ENCODE measurements around the gene FAM228B. TPM values are rescaled to one million over a fixed set of nuclear protein-coding genes. Genes with fewer than 3 reads are reported as not detected.
"Not testable (repeated sequence)": the region's sequence is repeated elsewhere in the genome, so short reads cannot be mapped to it uniquely, and the experiment has no call there.

Gene FAM228B
- total RNA-seq, 2 donors from 2014 or later: 7.4 to 10.1 TPM

DNA sequence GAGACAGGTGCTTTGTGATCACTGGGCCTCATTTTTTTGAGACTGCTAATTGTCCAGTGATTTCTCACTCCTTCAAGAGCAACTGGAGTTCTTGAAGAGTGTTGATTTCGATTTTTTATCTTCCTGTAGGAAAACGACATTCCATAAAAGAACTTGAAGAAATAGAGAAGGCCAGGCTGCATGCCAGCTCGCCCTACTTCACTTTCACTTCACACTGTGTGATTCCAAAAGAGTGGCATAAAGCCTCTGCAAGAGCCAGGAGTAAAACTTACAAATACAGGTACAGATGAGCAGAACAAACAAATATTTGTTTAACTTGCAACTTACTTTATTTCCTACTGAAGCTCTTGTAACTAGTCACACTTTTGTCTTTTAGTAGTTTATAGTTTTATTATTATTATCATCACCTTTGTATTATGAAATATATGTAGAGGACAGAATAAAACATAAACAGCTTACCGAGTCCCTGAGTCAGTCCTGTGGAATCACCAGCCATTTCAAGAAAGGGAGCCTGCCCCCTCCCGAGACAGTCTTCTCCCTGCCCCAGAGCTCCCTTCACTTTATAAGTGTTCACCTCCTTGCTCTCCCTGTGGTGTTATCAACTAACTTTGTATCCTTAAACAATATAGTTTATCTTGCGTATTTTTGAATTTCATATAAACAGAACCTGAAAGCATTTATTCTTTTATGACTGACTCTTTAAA, 60.2 kb downstream of the FAM228B start:
- ATAC-seq (no peak), DNase-seq (no peak)
- intact Hi-C loops (cut with DNase I, micrococcal nuclease): no loop called here

DNA sequence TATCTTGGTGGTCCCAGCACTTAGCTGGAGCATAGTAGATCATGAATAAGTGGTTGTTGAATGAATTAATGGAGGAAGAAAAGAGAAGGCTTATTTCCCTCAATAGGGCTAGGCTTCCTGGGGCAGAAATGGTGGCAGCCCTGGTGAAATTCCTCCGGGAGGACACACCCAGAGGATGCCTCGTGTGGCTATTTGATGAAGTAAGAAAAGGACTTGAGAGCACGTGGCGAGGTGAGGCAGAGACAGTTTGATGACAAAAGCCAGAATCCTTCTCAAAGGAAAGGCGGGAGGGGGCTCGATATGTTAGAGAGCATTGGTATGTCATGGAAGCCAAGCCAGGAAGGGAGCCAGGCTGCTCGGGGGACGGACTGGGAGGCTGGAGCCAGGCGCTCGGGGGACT, 66.3 kb downstream of the FAM228B start:
- DNase-seq: no peak
- intact Hi-C loops (cut with DNase I, micrococcal nuclease): no loop called here
- no peak for ATAC-seq

DNA sequence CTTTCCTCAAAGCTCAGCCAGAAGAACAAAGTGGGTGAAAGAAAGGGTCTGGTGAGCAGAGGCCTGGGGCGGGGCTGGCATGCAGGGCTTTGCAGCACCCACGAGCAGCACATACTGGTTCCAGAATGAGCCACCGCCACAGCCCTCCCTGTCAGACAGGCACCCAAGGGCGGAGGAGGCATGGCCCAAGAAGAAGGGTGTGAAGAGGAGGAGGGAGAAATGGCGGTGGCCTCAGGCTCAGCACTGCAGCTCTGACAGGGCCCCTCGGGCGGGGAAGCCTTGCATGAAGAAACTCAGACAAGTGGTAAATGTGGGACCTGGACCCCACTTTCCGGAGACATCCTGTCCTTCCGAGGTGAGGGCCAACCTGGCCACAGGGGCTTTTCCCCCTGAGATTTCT, 67.2 kb downstream of the FAM228B start:
- intact Hi-C loops (cut with DNase I, micrococcal nuclease): no loop called here
- DNase-seq (no peak), ATAC-seq (no peak)

DNA sequence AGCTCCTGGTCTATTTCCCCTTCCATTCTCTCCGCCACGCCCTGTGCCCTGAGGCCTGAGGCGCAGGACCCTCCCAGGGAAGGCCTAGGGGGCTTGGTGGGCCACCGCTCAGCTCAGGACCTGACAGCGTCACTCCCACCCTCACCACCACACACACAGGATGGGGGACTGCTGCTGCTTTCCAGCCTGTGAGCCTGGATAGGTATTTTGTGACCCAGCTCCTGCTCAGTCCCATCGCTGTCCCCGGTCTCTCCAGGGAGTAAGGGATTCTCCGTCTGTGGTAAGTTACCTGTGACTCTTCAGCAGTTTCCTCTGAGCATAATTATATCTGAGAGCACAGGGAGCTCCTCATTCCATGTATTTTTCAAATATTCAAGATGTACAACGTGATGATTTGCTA, 67.9 kb downstream of the FAM228B start:
- intact Hi-C loops (cut with DNase I, micrococcal nuclease): no loop called here
- ATAC-seq (no peak), DNase-seq (no peak)

DNA sequence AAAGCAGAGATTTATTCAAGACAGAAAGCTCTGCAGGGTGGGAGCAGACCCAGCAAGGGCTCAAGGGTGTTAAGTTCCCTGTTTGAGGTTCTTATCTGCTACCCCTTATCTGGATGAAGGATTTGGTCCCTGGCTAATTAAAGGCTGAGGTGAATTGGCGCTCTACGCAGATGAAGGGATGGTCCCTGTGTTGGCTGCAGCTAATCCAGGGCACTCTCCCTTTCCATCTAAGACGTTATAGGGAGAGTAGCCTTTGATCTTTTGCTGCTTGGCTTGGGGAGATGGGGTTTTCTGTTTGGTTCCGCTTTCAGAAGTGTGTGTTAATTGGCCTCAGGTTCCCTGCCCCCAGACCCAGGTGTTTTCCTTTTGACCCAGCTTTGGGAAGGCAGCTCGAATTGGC, 68.6 kb downstream of the FAM228B start:
- DNase-seq (no peak), ATAC-seq (no peak)
- intact Hi-C loops (cut with DNase I, micrococcal nuclease): no loop called here

DNA sequence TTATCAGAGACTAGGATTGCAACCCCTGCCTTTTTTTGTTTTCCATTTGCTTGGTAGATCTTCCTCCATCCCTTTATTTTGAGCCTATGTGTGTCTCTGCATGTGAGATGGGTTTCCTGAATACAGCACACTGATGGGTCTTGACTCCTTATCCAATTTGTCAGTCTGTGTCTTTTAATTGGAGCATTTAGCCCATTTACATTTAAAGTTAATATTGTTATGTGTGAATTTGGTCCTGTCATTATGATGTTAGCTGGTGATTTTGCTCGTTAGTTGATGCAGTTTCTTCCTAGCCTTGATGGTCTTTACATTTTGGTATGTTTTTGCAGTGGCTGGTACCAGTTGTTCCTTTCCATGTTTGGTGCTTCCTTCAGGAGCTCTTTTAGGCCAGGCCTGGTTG, 73.9 kb downstream of the FAM228B start:
- DNase-seq; intact Hi-C loops (cut with DNase I, micrococcal nuclease); ATAC-seq: not testable (repeated sequence)

DNA sequence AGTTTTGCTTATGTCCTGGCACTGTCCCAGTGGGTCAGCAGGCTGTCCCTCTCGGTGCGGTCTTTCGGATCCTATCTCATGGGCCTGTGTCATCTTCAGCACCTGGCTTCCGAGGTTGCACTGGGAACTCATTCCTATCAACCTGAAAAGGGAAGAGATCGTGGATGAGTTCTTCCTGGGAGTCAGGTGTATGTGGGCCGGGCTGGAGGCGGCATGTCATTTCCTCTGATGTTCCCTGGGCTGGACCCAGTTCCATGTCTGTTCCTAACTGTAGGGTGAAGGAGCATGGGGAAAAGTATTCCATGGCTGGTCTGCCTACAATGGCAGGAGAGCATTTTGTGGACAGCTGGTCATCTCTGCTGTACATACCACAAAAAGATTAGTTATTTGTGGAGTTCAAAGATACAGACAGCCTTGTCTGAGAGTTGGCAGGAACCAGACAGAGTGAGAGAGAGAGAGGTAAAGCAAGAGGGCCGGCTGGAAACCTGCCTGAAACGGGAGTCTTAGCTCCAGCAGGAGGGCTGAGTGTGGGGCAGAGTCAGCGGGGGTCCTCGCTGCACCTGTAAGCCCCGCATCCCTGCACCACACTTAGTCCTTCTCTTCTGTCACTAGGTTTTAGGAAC, 76.8 kb downstream of the FAM228B start:
- DNase-seq: no peak
- intact Hi-C loops (cut with DNase I, micrococcal nuclease): no loop called here
- no peak for ATAC-seq

DNA sequence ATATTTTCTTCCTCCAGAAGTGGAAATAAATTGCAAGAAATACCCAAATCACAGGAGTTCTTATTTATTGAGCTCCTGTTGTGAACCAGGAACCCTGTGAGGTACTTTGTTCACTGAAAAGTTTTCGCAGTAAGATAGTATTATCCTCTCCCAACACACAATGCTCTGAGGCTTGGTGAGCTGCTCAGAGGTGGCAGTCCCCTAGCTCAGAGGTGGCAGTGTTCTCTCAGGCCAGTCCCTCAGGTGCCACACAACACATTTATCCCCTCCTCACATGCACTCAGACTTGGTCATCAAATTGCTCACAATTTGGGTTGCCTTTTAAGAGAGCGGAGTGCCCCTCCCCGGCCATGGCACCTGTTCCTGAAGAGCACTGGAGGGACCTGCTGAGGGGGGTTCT, 77.5 kb downstream of the FAM228B start:
- no peak for ATAC-seq

DNA sequence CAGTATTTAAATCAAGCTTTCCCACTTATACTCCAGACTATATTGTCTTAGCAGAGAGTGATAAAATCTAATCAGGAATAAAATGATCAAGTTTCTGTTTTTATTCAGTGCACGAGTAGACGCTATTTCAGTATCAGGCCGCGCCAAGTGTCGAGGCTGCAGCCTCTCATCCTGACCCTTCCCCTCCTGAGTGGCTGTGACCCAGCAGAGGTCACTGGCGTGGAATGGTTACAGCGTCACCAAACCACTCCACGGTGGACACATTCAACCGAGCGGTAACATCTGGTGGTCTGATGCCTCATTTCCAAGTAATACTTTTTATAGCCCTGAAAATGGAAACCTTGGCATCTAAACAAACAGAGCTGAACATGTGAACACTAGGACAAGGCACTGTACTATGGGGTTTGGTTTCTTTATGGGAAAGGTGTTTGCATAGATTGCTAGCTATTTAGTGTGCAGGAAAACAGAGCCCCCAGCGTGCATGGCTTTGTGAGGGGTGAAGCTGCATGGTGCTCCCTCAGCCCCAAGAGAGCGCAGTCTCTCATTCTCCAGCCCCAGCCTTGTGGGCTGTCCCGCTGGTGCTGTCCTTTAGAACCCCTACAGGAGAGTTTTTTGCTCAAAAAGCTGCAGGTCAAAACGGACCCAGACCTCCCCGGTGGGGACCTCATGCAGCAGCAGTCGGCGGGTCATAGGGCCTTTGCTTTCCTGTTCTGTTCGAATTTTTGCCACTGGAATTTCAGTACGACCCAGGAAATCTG, 79.9 kb downstream of the FAM228B start:
- intact Hi-C loops (cut with DNase I, micrococcal nuclease): no loop called here

More for the DNA sequence above, 77.5 kb downstream of the FAM228B start:
- intact Hi-C loops (cut with DNase I, micrococcal nuclease): no loop called here
- no peak for DNase-seq

DNA sequence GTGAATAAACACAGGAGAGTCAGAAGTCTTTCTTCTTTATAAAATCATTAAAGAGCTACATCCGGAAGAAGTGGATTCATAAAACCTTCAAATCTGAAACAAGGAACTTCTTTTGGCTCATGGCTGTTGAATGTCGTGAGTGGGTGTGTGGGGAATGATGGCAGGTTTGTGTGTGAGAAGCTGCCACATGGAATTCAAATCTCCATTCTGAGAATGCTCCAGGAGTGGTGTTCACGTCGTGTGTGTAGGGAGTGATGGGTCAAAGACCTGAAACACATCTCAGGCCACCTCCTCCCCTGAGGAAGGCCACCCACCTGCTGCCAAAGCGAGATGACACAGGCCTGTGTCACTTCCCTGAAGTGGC, 80.5 kb downstream of the FAM228B start:
- ATAC-seq (no peak), DNase-seq (no peak)
- intact Hi-C loops (cut with DNase I, micrococcal nuclease): no loop called here

More for the DNA sequence above, 79.9 kb downstream of the FAM228B start:
- no peak for DNase-seq
- no peak for ATAC-seq

DNA sequence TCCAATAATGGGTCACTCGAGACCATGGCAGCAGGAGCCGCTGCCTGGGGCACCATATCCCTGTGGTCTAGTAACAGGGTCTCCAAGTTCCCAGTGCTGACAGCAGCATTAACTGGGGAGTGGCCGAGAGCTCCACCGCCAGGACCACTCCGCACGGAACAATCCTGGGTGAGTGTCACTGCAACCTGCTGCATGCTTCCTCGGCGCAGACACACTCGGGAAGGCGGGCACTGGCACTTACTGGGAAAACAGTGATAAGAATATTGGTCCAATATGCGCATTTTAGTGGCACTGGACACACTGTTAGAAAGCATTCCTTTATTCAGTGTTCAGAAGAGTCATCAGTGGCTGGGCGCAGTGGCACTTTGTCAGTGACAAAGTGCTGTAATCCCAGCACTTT, 81.2 kb downstream of the FAM228B start:
- intact Hi-C loops (cut with DNase I, micrococcal nuclease): no loop called here
- ATAC-seq (no peak), DNase-seq (no peak)

DNA sequence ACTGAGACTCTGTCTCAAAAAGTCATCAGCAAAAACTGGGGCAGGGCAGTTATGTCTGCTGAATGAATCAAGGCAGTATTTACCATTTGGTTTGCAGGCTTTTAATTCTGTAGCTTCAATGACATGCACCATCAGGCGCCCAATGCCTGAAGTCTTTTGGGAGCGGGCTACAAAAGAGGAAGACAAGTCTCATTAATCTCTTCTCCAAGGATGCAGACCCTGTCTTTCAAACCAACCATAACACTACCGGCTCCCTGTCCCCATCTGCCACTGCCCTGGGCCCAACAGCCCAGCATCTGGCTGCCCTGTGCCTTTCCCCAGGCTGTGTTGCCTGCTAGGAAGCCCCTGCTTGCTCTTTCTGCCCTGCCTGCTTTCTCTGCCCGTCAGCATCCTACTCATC, 81.9 kb downstream of the FAM228B start:
- ATAC-seq (no peak), DNase-seq (no peak)
- intact Hi-C loops (cut with DNase I, micrococcal nuclease): no loop called here

DNA sequence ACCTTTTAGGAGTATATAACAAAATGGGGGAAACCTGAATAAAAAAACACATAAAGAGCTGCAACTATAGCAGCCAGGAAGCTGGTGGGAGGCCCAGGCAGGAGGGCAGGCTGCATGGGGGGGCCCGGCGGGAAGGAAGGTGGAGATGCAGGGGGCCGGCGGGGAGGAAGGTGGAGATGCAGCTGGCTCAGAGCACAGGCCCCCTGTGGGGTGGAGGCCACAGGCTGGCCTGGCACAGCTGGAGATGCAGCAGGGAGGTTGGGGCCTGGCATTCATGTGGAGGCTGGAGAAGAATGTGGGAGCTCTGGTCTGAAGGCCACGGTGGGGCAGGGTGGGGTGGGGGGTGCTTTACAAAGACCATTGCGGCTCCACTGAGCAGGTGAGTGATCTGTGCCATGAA, 83.0 kb downstream of the FAM228B start:
- no peak for ATAC-seq
- DNase-seq: no peak
- intact Hi-C loops (cut with DNase I, micrococcal nuclease): no loop called here

DNA sequence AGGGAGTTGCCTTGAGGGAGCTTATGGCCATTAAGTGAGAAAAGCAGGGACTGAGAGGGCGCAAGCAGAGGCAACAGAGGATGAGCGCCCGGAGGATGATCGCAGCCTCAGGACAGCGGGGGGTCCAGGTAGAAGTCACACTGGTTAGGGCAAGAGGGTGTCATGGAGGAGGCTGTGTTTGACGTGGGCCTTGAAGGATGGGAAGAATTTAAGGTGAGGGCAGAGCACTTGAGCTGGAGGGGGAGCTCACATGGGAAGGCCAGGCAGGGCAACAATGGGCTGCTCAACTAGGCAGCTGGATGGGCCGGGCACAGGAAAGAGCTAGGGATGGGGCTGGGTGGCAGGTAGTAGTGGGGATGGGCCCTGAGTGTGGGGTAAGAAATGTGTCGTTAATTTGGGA, 83.4 kb downstream of the FAM228B start:
- intact Hi-C loops (cut with DNase I, micrococcal nuclease): no loop called here
- ATAC-seq (no peak), DNase-seq (no peak)

DNA sequence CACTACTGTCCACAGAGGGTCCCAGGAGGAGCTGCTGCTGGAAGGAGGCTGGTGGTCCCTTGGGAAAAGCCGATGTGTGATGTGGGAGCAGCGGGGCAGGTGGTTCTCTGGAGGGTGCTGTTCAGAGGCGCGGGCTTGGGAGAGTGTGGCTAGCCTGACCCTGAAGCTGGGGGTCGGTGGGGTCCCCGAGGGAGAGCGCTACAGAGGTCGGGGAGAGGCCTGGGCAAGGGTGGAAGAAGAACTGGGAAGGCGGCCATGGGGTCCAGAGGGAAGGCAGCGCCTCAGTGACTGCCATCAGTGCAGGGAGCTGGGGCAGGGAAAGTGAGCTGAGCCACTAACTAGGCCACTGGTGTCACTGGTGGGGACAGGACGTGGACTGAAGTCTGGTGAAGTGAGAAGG, 84.1 kb downstream of the FAM228B start:
- intact Hi-C loops (cut with DNase I, micrococcal nuclease): no loop called here
- no peak for ATAC-seq
- no peak for DNase-seq

DNA sequence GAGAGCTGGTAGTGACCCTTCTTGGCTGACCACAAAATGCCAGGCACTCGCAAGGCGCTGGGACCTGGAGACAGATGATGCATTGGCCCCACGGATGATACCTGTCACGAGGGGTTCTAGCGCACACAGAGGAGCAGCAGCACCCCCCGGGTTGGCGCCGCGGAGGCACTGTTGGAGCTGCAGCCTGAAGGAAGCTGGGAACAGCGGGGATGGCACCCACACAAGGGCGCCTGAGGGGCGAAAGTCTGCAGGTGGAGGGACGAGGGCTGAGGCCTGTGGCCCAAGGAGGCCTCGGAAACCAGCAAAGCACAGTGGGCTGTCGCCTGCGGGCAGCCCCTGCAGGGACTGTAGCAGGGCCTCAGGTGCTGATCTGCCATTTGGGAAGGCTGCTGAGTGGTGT, 85.2 kb downstream of the FAM228B start:
- intact Hi-C loops (cut with DNase I, micrococcal nuclease): no loop called here
- ATAC-seq (no peak), DNase-seq (no peak)

DNA sequence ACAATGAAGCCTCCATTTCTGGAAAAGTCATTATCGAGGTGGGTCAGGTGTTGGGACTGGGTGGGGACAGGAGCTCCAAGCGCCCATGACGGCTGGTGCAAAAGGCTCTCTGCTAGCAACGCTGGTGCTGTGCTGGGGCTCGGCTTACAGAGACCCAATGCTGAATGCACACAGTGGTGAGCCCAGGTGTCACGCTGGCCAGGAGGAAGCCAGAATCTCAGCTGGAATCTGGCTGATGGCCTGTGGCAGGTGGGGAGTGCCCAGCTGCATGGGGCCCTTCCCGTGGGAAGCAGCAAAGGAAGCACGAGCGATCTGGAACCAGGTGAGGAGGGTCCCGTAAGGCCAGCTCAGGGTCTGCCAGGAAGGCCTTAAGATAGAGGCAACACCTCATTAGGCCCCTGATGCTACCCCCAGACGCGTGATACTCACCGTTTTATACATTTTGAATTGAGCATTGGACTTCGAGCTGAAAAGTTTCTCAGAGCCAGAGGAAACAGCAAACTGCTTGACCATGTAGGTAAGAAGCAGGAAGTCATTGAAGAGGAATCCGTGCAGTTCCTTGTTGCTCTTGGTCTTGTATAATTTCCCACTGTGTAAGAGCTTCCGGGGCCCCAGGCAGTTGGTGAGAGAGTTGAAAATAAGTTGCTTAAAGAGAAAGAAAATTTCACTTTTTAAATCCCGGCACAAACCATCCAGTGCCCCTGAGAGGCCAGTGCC, 86.3 kb downstream of the FAM228B start:
- intact Hi-C loops (cut with DNase I, micrococcal nuclease): loop anchor here in 1 of 2 donors (10.0 kb wide), 1 partner anchor 175 kb away; no protein-coding TSS in a partner anchor
- ATAC-seq: no peak
- no peak for DNase-seq

DNA sequence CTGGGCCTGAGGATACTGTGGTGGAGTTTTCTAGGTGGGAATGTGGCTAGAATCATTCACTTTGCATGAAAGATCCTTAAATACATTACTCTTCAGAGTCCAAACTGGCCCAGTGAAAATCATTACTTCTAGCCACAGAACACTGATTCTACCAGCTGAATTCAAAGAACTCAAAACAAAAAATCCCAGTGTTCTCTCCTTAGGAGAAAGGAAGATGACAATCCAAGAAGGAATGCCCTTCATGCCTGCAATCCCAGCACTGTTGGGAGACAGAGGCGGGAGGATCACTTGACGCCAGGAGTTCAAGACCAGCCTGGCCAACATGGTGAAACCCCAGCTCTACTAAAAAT, 86.8 kb downstream of the FAM228B start:
- DNase-seq: no peak
- intact Hi-C loops (cut with DNase I, micrococcal nuclease): loop anchor here in 1 of 2 donors (10.0 kb wide), 1 partner anchor 175 kb away; no protein-coding TSS in a partner anchor
- no peak for ATAC-seq

DNA sequence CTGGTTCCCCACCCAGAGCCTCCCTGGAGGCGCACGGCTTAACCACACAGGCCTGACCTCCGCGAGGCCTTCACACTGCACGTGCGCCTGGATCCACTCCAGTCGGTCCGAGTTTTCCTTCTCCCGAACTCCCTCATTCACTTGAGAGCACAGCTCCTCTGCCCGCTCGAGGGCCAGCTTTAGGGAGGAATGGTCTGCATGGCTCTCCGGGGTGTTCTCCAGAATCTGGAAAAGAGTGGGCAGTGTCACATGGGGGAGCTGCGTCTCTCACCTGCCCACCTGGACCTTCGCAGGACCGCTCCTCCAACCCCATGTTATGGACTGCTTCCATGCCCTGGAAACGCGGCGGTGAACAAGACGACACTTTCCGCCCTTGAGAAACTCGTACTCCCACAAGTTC, 87.5 kb downstream of the FAM228B start:
- intact Hi-C loops (cut with DNase I, micrococcal nuclease): loop anchor here in 1 of 2 donors (10.0 kb wide), 1 partner anchor 174 kb away; no protein-coding TSS in a partner anchor
- no peak for DNase-seq
- ATAC-seq: no peak

Data from left colon (tissue), 2 donors.